IMR-90 (cell line): Measurements from ENCODE around the gene AKAP9.

Experiments
- BHLHE40 ChIP-seq: fragments of 150-350 bp; IDR thresholded peaks from 2 replicates; pipeline ENCODE4 v1.6.1; 2016; ENCODE audit warnings: mild to moderate bottlenecking, low read depth, low read length
- MAFK ChIP-seq: IDR thresholded peaks from 2 replicates; pipeline ENCODE4 v1.6.1; 2012; ENCODE audit warnings: low read depth, low read length, improper control_type of control experiment
- POLR2A ChIP-seq: IDR thresholded peaks from 2 replicates; pipeline ENCODE4 v1.6.1; 2012; ENCODE audit warnings: mild to moderate bottlenecking, low read depth, low read length
- RAD21 ChIP-seq: IDR thresholded peaks from 2 replicates; pipeline ENCODE4 v1.6.1; 2012; ENCODE audit warnings: low read length, improper control_type of control experiment
- RFX5 ChIP-seq: IDR thresholded peaks from 2 replicates; pipeline ENCODE4 v1.8.0; 2012; ENCODE audit warnings: low read depth, mild to moderate bottlenecking, low read length, moderate library complexity
- TF ChIP-seq, protein P1 (sequence below): conservative IDR thresholded peaks from 2 replicates; pipeline ENCODE4 v1.5.1; 2012; ENCODE audit warnings: mild to moderate bottlenecking, low read depth, low read length, improper control_type of control experiment
- TF ChIP-seq, protein P2 (sequence below): fragments of 150-350 bp; IDR thresholded peaks from 2 replicates; pipeline ENCODE4 v1.6.1; 2016; ENCODE audit warnings: low read depth, mild to moderate bottlenecking, low read length, moderate library complexity, borderline replicate concordance
- TF ChIP-seq, protein P3 (sequence below): fragments of 150-350 bp; IDR thresholded peaks from 2 replicates; pipeline ENCODE4 v1.6.1; 2017; ENCODE audit warnings: mild to moderate bottlenecking, antibody characterized with exemption, low read length, low read depth

DNA sequence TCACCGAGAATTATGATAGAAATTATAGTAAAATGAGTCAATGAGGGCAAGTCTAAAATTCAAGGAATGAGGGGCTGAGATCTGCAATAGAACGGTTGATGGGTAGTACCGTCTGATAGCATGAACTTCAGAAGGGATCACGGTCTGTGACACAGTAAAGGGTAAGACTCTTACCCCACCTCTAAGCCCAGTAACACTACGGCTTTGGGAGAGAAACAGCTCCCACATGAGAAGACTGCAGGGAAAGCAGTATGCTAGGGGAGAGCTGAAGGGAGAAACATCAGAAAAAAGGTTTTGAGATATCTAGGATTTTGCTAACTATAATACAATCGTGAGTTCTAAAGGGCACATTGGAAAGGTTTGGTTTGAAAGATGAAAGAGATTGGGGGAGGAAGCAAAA lies 12.8 kb upstream of the AKAP9 start:
- TF ChIP-seq, protein P1, sequence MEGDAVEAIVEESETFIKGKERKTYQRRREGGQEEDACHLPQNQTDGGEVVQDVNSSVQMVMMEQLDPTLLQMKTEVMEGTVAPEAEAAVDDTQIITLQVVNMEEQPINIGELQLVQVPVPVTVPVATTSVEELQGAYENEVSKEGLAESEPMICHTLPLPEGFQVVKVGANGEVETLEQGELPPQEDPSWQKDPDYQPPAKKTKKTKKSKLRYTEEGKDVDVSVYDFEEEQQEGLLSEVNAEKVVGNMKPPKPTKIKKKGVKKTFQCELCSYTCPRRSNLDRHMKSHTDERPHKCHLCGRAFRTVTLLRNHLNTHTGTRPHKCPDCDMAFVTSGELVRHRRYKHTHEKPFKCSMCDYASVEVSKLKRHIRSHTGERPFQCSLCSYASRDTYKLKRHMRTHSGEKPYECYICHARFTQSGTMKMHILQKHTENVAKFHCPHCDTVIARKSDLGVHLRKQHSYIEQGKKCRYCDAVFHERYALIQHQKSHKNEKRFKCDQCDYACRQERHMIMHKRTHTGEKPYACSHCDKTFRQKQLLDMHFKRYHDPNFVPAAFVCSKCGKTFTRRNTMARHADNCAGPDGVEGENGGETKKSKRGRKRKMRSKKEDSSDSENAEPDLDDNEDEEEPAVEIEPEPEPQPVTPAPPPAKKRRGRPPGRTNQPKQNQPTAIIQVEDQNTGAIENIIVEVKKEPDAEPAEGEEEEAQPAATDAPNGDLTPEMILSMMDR = no peak
- TF ChIP-seq, protein P2, sequence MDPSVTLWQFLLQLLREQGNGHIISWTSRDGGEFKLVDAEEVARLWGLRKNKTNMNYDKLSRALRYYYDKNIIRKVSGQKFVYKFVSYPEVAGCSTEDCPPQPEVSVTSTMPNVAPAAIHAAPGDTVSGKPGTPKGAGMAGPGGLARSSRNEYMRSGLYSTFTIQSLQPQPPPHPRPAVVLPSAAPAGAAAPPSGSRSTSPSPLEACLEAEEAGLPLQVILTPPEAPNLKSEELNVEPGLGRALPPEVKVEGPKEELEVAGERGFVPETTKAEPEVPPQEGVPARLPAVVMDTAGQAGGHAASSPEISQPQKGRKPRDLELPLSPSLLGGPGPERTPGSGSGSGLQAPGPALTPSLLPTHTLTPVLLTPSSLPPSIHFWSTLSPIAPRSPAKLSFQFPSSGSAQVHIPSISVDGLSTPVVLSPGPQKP = no peak
- TF ChIP-seq MAFK = no peak
- TF ChIP-seq, protein P3, sequence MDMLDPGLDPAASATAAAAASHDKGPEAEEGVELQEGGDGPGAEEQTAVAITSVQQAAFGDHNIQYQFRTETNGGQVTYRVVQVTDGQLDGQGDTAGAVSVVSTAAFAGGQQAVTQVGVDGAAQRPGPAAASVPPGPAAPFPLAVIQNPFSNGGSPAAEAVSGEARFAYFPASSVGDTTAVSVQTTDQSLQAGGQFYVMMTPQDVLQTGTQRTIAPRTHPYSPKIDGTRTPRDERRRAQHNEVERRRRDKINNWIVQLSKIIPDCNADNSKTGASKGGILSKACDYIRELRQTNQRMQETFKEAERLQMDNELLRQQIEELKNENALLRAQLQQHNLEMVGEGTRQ = no peak
- TF ChIP-seq POLR2A = no peak
- no peak for TF ChIP-seq RFX5
- TF ChIP-seq BHLHE40 = no peak
- no peak for TF ChIP-seq RAD21
